ENCODE measurements around the gene ARPP21. TPM values are rescaled to one million over a fixed set of nuclear protein-coding genes. Genes with fewer than 3 reads are reported as not detected.
"Not testable (repeated sequence)": the region's sequence is repeated elsewhere in the genome, so short reads cannot be mapped to it uniquely, and the experiment has no call there.

ARPP21 gene
- total RNA-seq, 2 donors from 2014 or later: not detected

- Mint-ChIP-seq H3K9me3 (peaks cover 0 to 5% of the 10 kb centered on the region in 2 donors), H3K36me3 (no peaks in the 10 kb centered on the region), H3K27ac (no peak overlapping the region)
- no peak for DNase-seq (ENCODE audit: low spot score in 2 of 2)
- ATAC-seq: no peak
These were observed 137.7 kb downstream of the ARPP21 start for GRCh38 chr3:35777065-35777464.

- Mint-ChIP-seq H3K27ac (no peak overlapping the region), H3K36me3 (no peaks in the 10 kb centered on the region), H3K9me3 (peaks cover 0 to 5% of the 10 kb centered on the region in 2 donors)
- ATAC-seq (no peak), DNase-seq (ENCODE audit: low spot score in 2 of 2) (no peak)
These were observed 138.5 kb downstream of the ARPP21 start for GRCh38 chr3:35777563-35778554.

- Mint-ChIP-seq H3K27ac (no peak overlapping the region), H3K36me3 (no peaks in the 10 kb centered on the region), H3K9me3 (peaks cover 5 to 7% of the 10 kb centered on the region in 2 donors)
- DNase-seq (ENCODE audit: low spot score in 2 of 2) (no peak), ATAC-seq (no peak)
These were observed 140.3 kb downstream of the ARPP21 start for GRCh38 chr3:35779611-35780010.

- Mint-ChIP-seq H3K9me3 (peaks cover 7 to 8% of the 10 kb centered on the region in 2 donors), H3K27ac (no peak overlapping the region), H3K36me3 (no peaks in the 10 kb centered on the region)
- ATAC-seq (no peak), DNase-seq (ENCODE audit: low spot score in 2 of 2) (no peak)
These were observed 141.5 kb downstream of the ARPP21 start for GRCh38 chr3:35780800-35781199.

- Mint-ChIP-seq H3K36me3 (no peaks in the 10 kb centered on the region), H3K9me3 (peaks cover 7 to 9% of the 10 kb centered on the region in 2 donors), H3K27ac (no peak overlapping the region)
- DNase-seq (ENCODE audit: low spot score in 2 of 2) (no peak), ATAC-seq (no peak)
These were observed 142.2 kb downstream of the ARPP21 start for GRCh38 chr3:35781558-35781957.

- no peaks in the 10 kb centered on the region for H3K36me3 Mint-ChIP-seq
- ATAC-seq (no peak), DNase-seq (ENCODE audit: low spot score in 2 of 2) (no peak)
- peaks cover 7 to 9% of the 10 kb centered on the region in 2 donors for H3K9me3 Mint-ChIP-seq
- H3K27ac Mint-ChIP-seq: no peak overlapping the region
These were observed 143.0 kb downstream of the ARPP21 start for GRCh38 chr3:35782355-35782754.

GRCh38 chr3:35784169-35784568, 144.8 kb downstream of the ARPP21 start:
- Mint-ChIP-seq H3K27ac (no peak overlapping the region), H3K36me3 (no peaks in the 10 kb centered on the region), H3K9me3 (peaks cover 7 to 9% of the 10 kb centered on the region in 2 donors)
- ATAC-seq: no peak
- no peak for DNase-seq (ENCODE audit: low spot score in 2 of 2)

GRCh38 chr3:35785234-35785888, 146.0 kb downstream of the ARPP21 start:
- Mint-ChIP-seq H3K27ac (no peak overlapping the region), H3K36me3 (no peaks in the 10 kb centered on the region), H3K9me3 (peaks cover 4 to 7% of the 10 kb centered on the region in 2 donors)
- DNase-seq (ENCODE audit: low spot score in 2 of 2) (no peak), ATAC-seq (no peak)

GRCh38 chr3:35787936-35788335, 148.6 kb downstream of the ARPP21 start:
- ATAC-seq (no peak), DNase-seq (ENCODE audit: low spot score in 2 of 2) (no peak)
- Mint-ChIP-seq H3K9me3 (peaks cover 4 to 7% of the 10 kb centered on the region in 2 donors), H3K36me3 (no peaks in the 10 kb centered on the region), H3K27ac (no peak overlapping the region)

GRCh38 chr3:35789042-35789831, 149.9 kb downstream of the ARPP21 start:
- DNase-seq (ENCODE audit: low spot score in 2 of 2) (no peak), ATAC-seq (no peak)
- Mint-ChIP-seq H3K27ac (no peak overlapping the region), H3K36me3 (no peaks in the 10 kb centered on the region), H3K9me3 (peaks cover 0 to 4% of the 10 kb centered on the region in 2 donors)

GRCh38 chr3:35790764-35791163, 151.4 kb downstream of the ARPP21 start:
- H3K9me3 Mint-ChIP-seq: peaks cover 0 to under 1% of the 10 kb centered on the region in 2 donors
- H3K27ac Mint-ChIP-seq: no peak overlapping the region
- no peak for ATAC-seq
- DNase-seq (ENCODE audit: low spot score in 2 of 2): no peak
- H3K36me3 Mint-ChIP-seq: no peaks in the 10 kb centered on the region

- ATAC-seq (no peak), DNase-seq (ENCODE audit: low spot score in 2 of 2) (no peak)
- H3K36me3 Mint-ChIP-seq: no peaks in the 10 kb centered on the region
- H3K27ac Mint-ChIP-seq: no peak overlapping the region
- peaks cover 0 to 2% of the 10 kb centered on the region in 2 donors for H3K9me3 Mint-ChIP-seq
These were observed 154.3 kb downstream of the ARPP21 start for GRCh38 chr3:35793667-35794066.

GRCh38 chr3:35800960-35801459, 161.7 kb downstream of the ARPP21 start:
- ATAC-seq (no peak), DNase-seq (ENCODE audit: low spot score in 2 of 2) (no peak)
- H3K27ac Mint-ChIP-seq: no peak overlapping the region
- H3K9me3 Mint-ChIP-seq: peaks cover 0 to 2% of the 10 kb centered on the region in 2 donors
- H3K36me3 Mint-ChIP-seq: no peaks in the 10 kb centered on the region

- H3K9me3 Mint-ChIP-seq: peaks cover 7 to 14% of the 10 kb centered on the region in 2 donors
- ATAC-seq: no peak
These were observed 175.2 kb downstream of the ARPP21 start for GRCh38 chr3:35814531-35814930.

GRCh38 chr3:35815796-35816195, 176.5 kb downstream of the ARPP21 start:
- ATAC-seq; DNase-seq (ENCODE audit: low spot score in 2 of 2); H3K36me3 Mint-ChIP-seq; H3K27ac Mint-ChIP-seq: not testable (repeated sequence)
- H3K9me3 Mint-ChIP-seq: peaks cover 7 to 14% of the 10 kb centered on the region in 2 donors

More at GRCh38 chr3:35814531-35814930, 175.2 kb downstream of the ARPP21 start:
- DNase-seq (ENCODE audit: low spot score in 2 of 2): no peak
- Mint-ChIP-seq H3K36me3 (no peaks in the 10 kb centered on the region), H3K27ac (no peak overlapping the region)

GRCh38 chr3:35817216-35817615, 177.9 kb downstream of the ARPP21 start:
- Mint-ChIP-seq H3K36me3 (no peaks in the 10 kb centered on the region), H3K9me3 (peaks cover 7 to 18% of the 10 kb centered on the region in 2 donors), H3K27ac (no peak overlapping the region)
- ATAC-seq (no peak), DNase-seq (ENCODE audit: low spot score in 2 of 2) (no peak)

Data from activated naive CD4-positive, alpha-beta T cell treated with anti-CD3 and anti-CD28 coated beads, Interleukin-2, amount 50 U/mL, for 72 hours (primary cell).